Mucosa of rectum (tissue), 2 donors: ENCODE measurements around the gene GNAL.

Experiments used
- H3K27ac ChIP-seq, 2 donors: one replicate each; pipeline ENCODE4 v1.7.0; 2013; ENCODE audit warnings: inconsistent platforms in 2 of 2, low read depth in 2 of 2, low read length in 2 of 2
- H3K27me3 ChIP-seq, 2 donors: one replicate each; pipeline ENCODE4 v1.7.0; 2013; ENCODE audit warnings: low read length in 2 of 2; ENCODE audit not compliant: control insufficient read depth in 2 of 2, insufficient read depth in 2 of 2
- H3K36me3 ChIP-seq, 2 donors: one replicate each; pipeline ENCODE4 v1.7.0; 2013; ENCODE audit warnings: low read length in 2 of 2; ENCODE audit not compliant: control insufficient read depth in 2 of 2, insufficient read depth in 2 of 2
- H3K4me1 ChIP-seq, 2 donors: one replicate each; pipeline ENCODE4 v1.7.0; 2013; ENCODE audit warnings: low read length in 2 of 2, mild to moderate bottlenecking in 1 of 2; ENCODE audit not compliant: control insufficient read depth in 2 of 2, insufficient read depth in 2 of 2
- H3K4me3 ChIP-seq, 2 donors: one replicate each; pipeline ENCODE4 v1.7.0; 2013; ENCODE audit warnings: low read length in 2 of 2
- H3K9ac ChIP-seq, 2 donors: one replicate each; pipeline ENCODE4 v1.7.0; 2013; ENCODE audit warnings: low read length in 2 of 2, low read depth in 1 of 2, mild to moderate bottlenecking in 1 of 2
- H3K9me3 ChIP-seq, 2 donors: one replicate each; pipeline ENCODE4 v1.7.0; 2013; ENCODE audit warnings: low read length in 2 of 2; ENCODE audit not compliant: control insufficient read depth in 2 of 2
- donor health status: healthy.
- donor health status: Normal muscosa, but diverticular disease.

GNAL gene

DNA sequence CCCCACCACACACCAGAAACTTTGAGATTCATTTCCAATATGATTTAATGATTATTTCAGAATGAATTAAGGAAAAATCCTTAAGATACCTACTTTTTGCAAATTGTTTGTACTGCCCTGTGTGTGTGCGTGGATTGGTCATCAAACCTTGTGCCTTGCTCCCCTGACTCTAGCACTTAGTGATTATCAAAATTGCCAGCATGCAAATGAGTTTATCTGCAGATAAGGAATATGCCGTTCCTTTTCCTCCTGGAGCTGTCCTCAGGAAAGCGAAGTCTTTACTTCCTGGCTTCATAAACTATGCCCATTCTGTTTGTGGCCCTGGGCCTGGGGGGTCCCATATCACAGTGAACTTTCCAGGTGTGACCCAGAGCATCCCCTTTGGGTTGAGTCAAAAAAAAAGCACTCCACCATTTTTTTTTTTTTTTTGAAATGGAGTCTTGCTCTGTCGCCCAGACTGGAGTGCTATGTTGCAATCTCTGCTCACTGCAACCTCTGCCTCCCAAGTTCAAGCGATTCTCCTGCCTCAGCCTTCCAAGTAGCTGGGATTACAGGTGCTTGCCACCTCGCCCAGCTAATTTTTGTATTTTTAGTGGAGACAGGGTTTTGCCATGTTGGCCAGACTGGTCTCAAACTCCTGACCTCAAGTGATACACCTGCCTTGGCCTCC lies 173.5 kb downstream of the GNAL start:
- no peak overlapping the region for H3K4me3 ChIP-seq
- H3K9me3 ChIP-seq = no peaks in the 10 kb centered on the region
- H3K36me3 ChIP-seq = no peaks in the 10 kb centered on the region
- no peak overlapping the region for H3K27ac ChIP-seq
- peaks cover 4 to 6% of the 10 kb centered on the region in 2 donors for H3K4me1 ChIP-seq
- H3K27me3 ChIP-seq = no peaks in the 10 kb centered on the region
- no peak overlapping the region for H3K9ac ChIP-seq

DNA sequence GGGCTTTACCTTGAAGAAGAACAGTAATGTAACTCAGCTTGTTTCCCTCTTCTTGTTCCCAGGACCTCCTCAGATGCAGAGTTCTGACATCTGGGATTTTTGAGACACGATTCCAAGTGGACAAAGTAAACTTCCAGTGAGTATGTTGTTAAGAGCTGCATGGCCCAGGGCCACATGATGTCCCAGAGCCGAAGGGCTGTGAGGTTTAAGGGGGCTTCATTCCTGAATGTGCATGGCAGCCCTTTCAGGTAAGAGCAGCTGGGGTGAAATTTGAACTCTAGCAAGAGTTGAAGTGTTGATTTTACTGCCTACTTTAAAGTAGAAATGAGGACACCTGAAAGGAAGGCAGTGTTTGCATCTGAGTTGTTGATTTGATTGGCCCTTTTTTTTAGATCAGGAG lies 175.4 kb downstream of the GNAL start:
- H3K9me3 ChIP-seq = no peaks in the 10 kb centered on the region
- no peak overlapping the region for H3K4me3 ChIP-seq
- H3K9ac ChIP-seq = no peak overlapping the region
- H3K4me1 ChIP-seq = no peaks in the 10 kb centered on the region
- no peaks in the 10 kb centered on the region for H3K27me3 ChIP-seq
- H3K27ac ChIP-seq = no peak overlapping the region
- no peaks in the 10 kb centered on the region for H3K36me3 ChIP-seq

DNA sequence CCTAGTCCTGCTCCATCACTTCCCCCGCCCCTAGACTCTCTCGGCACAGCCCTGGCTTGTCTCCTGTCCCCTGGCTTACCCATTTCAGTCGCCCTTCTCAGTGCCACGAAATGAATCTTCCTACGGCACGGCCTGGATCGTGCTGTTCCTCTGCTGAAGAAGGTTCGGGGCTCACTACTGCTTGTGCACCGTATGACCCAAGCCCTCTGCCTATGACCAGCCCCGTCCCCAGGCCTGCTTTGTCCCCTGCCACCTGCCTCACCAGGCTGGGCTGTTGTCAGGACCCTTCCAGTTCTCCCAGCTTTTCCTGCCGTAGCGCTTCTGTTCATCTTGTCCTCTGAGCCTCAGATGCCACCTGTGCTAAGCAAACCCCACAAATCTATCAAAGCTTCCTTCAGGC lies 176.0 kb downstream of the GNAL start:
- no peaks in the 10 kb centered on the region for H3K4me1 ChIP-seq
- H3K27ac ChIP-seq = no peak overlapping the region
- H3K9ac ChIP-seq = no peak overlapping the region
- H3K36me3 ChIP-seq = no peaks in the 10 kb centered on the region
- H3K27me3 ChIP-seq = no peaks in the 10 kb centered on the region
- no peaks in the 10 kb centered on the region for H3K9me3 ChIP-seq
- H3K4me3 ChIP-seq = no peak overlapping the region

DNA sequence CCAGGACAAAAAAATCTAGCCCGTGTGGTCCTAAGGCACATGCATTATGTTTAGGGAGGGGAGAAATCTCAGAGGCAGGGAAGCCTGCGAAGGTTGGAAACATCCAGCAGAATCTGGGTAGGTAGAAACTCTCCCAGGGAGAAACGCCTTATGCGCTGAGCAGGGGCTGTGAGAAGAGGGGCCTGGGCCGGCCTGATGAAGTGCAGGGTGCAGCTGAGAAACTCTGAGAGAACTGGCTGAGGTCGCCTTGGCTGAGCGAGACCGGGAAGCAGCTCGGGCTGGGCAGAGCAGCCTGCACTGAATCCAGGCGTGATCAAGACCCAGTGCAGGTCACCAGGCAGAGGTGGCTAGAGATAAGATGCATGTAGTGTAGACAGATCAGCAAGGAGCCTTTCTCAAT lies 177.3 kb downstream of the GNAL start:
- Histone ChIP-seq H3K27ac (no peak overlapping the region), H3K9ac (no peak overlapping the region), H3K36me3 (no peaks in the 10 kb centered on the region), H3K4me3 (no peak overlapping the region), H3K27me3 (no peaks in the 10 kb centered on the region), H3K4me1 (no peaks in the 10 kb centered on the region), H3K9me3 (no peaks in the 10 kb centered on the region)

DNA sequence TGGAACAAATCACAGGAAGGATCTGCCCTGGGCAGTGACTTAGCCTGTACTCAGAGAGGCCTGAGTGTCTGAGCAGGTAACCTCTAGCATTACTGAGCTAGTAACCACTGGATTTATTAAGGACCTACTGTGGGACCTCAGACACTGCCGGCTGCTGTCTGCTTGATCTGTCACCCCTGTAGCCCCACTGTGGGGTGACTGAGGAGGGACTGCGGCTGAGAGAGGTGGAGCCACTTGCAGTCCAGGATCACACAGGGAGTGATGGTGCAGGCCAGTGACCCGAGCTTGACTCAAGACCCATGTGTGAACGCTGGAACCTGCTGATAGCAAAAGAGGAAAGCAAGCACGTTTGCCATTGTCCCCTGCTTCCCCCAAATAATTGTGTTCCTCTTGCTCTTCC lies 177.7 kb downstream of the GNAL start:
- H3K4me1 ChIP-seq = no peaks in the 10 kb centered on the region
- no peak overlapping the region for H3K9ac ChIP-seq
- H3K27ac ChIP-seq = no peak overlapping the region
- no peaks in the 10 kb centered on the region for H3K9me3 ChIP-seq
- no peak overlapping the region for H3K4me3 ChIP-seq
- H3K36me3 ChIP-seq = no peaks in the 10 kb centered on the region
- no peaks in the 10 kb centered on the region for H3K27me3 ChIP-seq

DNA sequence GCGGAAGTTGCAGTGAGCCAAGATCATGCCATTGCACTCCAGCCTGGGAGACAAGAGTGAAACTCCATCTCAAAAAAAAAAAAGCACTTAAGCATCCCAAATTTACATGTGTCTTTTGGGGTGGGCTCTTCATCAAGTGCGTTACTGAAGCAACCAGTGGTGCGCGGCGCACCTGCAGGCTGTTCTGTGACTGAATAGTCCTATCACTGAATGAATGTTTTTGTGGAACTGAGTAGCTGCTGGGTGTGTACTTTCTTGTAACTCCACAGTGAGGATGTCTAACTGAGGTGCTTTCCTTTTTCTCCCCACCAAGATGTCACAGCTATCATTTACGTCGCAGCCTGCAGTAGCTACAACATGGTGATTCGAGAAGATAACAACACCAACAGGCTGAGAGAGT lies 179.2 kb downstream of the GNAL start:
- Histone ChIP-seq H3K36me3 (no peaks in the 10 kb centered on the region), H3K27ac (no peak overlapping the region), H3K27me3 (no peaks in the 10 kb centered on the region), H3K4me1 (no peaks in the 10 kb centered on the region), H3K9ac (no peak overlapping the region), H3K4me3 (no peak overlapping the region), H3K9me3 (no peaks in the 10 kb centered on the region)

DNA sequence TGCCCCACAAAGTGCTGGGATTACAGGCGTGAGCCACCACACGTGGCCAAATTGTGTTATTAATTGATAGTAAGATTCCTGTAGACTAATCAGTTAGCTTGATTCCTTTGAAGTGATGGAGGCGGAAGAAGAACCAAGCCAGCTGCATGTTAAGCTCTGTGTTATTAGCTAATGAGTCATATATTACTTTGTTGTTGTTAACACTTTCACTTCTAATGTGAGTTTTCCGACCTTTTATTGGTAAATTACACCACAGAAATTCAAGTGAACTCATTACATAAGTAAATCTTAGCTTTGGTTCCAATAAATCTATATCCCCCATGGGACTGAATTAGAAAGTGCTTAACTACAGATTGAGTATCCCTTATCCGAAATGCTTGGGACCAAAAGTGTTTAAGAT lies 182.4 kb downstream of the GNAL start:
- Histone ChIP-seq H3K4me1 (no peaks in the 10 kb centered on the region), H3K4me3 (no peak overlapping the region), H3K9me3 (no peaks in the 10 kb centered on the region), H3K27ac (no peak overlapping the region), H3K9ac (no peak overlapping the region), H3K36me3 (no peaks in the 10 kb centered on the region), H3K27me3 (no peaks in the 10 kb centered on the region)

DNA sequence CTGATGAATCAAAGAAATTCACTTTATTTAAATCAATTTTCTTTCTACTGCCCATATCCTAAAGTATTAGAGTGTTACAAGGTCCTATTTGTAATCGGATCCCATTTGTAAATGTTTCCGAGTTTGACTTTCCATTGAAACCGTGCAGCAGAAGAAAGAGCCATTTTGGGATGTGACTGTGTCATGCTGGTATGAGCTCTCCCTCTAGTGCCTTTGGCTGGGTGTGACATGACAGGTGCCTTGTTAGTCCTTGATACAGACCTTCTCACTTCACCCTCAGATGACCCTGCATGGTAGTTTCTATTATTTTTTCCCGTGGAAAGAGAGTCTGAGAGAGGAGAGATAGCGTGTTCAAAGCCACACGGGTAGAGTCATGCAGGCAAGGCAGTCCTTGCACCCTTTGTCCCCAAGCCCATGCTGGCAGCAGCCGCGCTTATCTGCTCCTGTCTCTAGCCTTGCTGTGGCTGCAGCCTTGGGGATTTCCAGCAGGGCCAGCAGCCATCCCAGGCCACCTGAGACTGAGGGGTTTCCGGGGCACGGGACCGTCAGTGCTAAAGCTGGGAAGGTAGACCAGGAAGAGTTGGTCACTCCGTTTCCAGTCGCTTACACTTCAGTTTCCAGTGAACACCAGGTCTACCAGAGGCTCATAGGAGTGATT lies 183.5 kb downstream of the GNAL start:
- Histone ChIP-seq H3K9ac (no peak overlapping the region), H3K27ac (no peak overlapping the region), H3K4me1 (no peaks in the 10 kb centered on the region), H3K36me3 (no peaks in the 10 kb centered on the region), H3K9me3 (no peaks in the 10 kb centered on the region), H3K27me3 (no peaks in the 10 kb centered on the region), H3K4me3 (no peak overlapping the region)

DNA sequence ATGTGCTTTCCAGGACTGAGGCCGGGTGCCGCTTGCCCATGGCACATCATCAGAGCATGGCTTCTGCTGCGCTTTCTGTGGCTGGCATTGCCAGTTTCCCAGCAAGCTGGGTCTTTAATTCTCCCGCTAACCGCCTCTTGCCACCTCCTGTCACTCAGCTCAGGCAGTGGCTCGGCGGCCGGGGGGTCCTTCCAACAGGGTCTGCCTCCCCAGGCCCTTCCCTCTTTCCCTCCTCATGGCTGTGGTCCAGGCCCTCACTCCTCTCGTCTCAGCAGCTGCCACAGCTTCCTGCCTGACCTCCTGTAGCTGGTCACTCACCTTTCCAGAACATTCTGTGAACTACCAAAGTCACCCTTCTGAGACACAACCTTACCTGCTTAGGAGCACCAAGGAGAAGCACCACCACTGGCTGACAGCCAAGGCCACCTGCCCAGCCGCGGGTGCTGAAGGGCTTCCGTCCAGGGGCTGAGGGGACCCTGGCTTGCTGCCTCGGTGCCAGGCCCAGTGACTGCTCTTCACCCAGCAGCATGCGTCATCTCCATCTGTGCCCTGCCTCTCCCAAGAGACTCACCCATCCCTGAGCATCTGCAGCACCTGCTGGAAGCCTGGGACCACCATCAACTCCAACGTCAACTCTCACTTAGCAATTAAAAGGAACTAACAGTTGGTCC lies 184.7 kb downstream of the GNAL start:
- H3K27me3 ChIP-seq = no peaks in the 10 kb centered on the region
- H3K27ac ChIP-seq = no peak overlapping the region
- no peak overlapping the region for H3K4me3 ChIP-seq
- no peak overlapping the region for H3K9ac ChIP-seq
- no peaks in the 10 kb centered on the region for H3K9me3 ChIP-seq
- no peaks in the 10 kb centered on the region for H3K36me3 ChIP-seq
- H3K4me1 ChIP-seq = no peaks in the 10 kb centered on the region

DNA sequence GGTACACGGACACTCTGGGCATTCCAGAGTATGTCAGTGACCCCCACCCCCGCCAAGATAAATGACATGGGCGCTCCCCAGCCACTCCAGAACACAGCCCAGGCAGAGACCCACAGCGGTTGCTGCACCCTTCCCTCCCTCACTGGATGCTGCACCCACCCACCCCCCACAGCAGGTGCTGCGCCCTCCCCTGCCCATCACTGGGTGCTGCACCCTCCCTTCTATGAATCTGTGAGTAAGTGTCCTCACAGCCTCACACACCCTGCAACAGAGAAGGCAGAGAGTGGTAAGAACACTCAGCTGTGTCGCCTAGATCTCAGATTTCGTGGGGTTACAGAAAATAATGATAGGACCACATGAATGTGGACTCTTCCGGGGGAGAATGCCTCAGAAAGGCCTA lies 185.6 kb downstream of the GNAL start:
- no peaks in the 10 kb centered on the region for H3K9me3 ChIP-seq
- H3K36me3 ChIP-seq = no peaks in the 10 kb centered on the region
- no peaks in the 10 kb centered on the region for H3K27me3 ChIP-seq
- H3K9ac ChIP-seq = no peak overlapping the region
- no peak overlapping the region for H3K27ac ChIP-seq
- H3K4me1 ChIP-seq = no peaks in the 10 kb centered on the region
- no peak overlapping the region for H3K4me3 ChIP-seq
